HL-60 (cell line): Measurements from ENCODE around the gene DCHS1.

Experiments used
- DNase-seq, 2 experiments: peaks; one replicate each; pipeline ENCODE4 v3.0.0-alpha.2; 2010 to 2020; ENCODE audit warnings: low read depth in 1 of 2, low spot score in 1 of 2
- H3K27ac ChIP-seq: fragments of 250-450 bp; sonication (Bioruptor Pico); replicated peaks from 2 replicates; pipeline ENCODE4 v1.5.1; 2020; ENCODE audit warnings: mild to moderate bottlenecking, moderate library complexity
- H3K27me3 ChIP-seq: fragments of 250-450 bp; sonication (Bioruptor Pico); 2 replicates; pipeline ENCODE4 v1.5.1; 2021; ENCODE audit warnings: mild to moderate bottlenecking, moderate library complexity; ENCODE audit not compliant: insufficient read depth, poor library complexity, severe bottlenecking
- H3K4me3 ChIP-seq: replicated peaks from 2 replicates; pipeline ENCODE4 v1.5.1; 2011; ENCODE audit warnings: mild to moderate bottlenecking, control low read depth, low read length; ENCODE audit not compliant: insufficient read depth
- CTCF ChIP-seq: IDR thresholded peaks from one replicate; pipeline ENCODE4 v1.5.1; 2011; ENCODE audit warnings: low read length, control low read depth, inconsistent platforms; ENCODE audit not compliant: insufficient read depth
- GABPA ChIP-seq: IDR thresholded peaks from 2 replicates; pipeline ENCODE4 v1.6.1; 2012; ENCODE audit warnings: low read depth
- POLR2AphosphoS5 ChIP-seq: IDR thresholded peaks from 2 replicates; pipeline ENCODE4 v1.6.1; 2012; ENCODE audit warnings: low read depth
- REST ChIP-seq: IDR thresholded peaks from 2 replicates; pipeline ENCODE4 v1.6.1; 2012; ENCODE audit warnings: low read depth; ENCODE audit not compliant: insufficient replicate concordance
- SPI1 ChIP-seq: IDR thresholded peaks from 2 replicates; pipeline ENCODE4 v1.6.1; 2012; ENCODE audit warnings: low read depth, mild to moderate bottlenecking, borderline replicate concordance

Gene DCHS1

DNA sequence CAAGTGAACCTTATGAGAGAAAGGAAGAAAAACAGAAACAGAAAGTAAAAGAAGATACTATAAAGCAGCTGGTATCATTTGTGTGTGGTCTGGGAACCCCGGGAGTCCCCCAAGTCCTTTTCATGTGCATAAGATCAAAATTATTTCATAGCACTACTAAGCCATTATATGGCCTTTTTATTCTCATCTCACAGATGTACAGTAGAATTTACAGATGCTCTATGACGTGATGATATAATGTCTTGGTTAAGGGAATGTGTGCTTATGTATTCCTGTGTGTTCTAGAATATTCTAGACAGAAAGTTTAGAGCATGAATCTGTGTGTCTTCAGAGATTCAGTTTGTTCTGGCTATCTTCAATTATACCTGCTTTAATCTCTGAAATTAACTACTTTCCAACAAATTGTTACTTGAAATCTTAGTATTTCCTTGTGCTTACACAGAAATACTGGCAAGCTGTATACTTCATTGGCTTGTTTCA, 27.8 kb downstream of the DCHS1 start:
- DNase-seq: no peak
- no peak overlapping the region for H3K27ac ChIP-seq

GRCh38 chr11:6626971-6627761, 28.4 kb downstream of the DCHS1 start:
- Histone ChIP-seq H3K4me3 (no peak overlapping the region), H3K27ac (no peak overlapping the region), H3K27me3 (no peaks in the 10 kb centered on the region)
- no peak for DNase-seq
- TF ChIP-seq CTCF (no peak), REST (no peak), GABPA (no peak), SPI1 (no peak), POLR2AphosphoS5 (no peak)

More for the DNA sequence above, 27.8 kb downstream of the DCHS1 start:
- no peak for TF ChIP-seq REST
- no peak for TF ChIP-seq POLR2AphosphoS5
- TF ChIP-seq SPI1: no peak
- TF ChIP-seq GABPA: no peak
- TF ChIP-seq CTCF: no peak
- Histone ChIP-seq H3K4me3 (no peak overlapping the region), H3K27me3 (no peaks in the 10 kb centered on the region)

- Histone ChIP-seq H3K27ac (no peak overlapping the region), H3K27me3 (no peaks in the 10 kb centered on the region), H3K4me3 (no peak overlapping the region)
- DNase-seq: no peak
- TF ChIP-seq GABPA (no peak), REST (no peak), SPI1 (no peak), POLR2AphosphoS5 (no peak), CTCF (no peak)
Observed at GRCh38 chr11:6625832-6626420, 29.7 kb downstream of the DCHS1 start.
